GM18511 (cell line): Measurements from ENCODE around the gene DYNC1LI2.
"Not testable (repeated sequence)": the region's sequence is repeated elsewhere in the genome, so short reads cannot be mapped to it uniquely, and the experiment has no call there.

ENCODE experiments used
- ATAC-seq: cut with Tn5 transposase; IDR thresholded peaks from one replicate; pipeline ENCODE4 v1.9.1; 2021; ENCODE audit warnings: mild to moderate bottlenecking, moderate library complexity; ENCODE audit not compliant: unreplicated experiment

The DYNC1LI2 gene

DNA sequence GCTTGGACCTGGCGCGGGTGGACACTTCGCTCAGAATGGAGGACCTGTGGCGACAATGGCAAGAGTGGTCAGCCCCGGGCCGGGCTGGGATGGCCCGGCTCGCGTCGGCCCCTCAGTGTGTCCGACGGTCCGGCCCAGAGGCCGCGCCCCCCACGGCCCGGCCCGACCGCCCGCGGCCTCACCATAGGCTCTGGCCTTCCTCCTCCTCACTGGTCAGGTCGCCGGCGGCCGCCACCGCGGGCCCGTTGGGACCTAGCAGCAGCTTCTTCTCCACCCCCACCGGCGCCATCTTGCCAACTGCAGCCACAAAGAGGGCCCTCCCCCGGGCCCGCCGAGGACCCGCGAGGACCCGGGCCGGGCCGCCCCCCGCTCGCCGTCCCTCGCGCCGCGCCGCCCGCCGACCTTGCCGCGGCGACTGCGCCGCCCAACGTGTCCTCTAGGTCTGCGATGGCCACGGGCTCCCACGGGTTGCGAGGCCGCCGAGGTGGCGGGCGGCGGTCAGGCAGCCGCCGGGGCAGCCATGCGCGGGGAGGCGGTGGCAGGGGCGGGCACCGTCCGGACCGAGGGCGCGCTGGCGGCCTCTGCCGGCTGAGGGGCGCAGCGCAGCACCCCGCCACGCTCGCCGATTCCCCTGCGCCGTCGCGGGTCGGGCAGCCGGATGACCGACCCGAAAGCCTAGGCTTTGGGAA, at the start of gene DYNC1LI2:
Gene DYNC1LI2, minus strand, starts transcription at position 307 of the 689 bp plus-strand sequence. Its CDS starts 18 bp downstream, at position 289.
- peak; percentile 90 for ATAC-seq

DNA sequence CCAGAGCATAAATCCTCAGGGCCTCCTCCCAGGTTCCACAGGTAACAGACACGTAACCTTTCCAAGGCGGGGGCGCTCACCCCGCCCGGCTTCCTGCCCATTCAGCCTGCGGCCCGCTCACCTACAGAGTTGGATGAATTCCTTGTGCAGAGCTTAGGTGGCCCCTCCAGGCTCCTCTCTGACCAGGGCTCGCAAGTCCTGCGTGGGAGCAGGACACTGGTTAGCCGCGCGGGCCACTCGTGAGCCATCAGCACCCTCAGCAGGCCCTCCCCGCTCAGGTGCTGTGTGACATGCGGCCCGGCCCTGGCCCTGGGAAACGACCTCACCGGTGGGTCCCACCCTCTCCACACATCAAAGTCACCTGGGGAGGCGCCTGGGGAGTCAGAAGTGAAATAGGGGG, 49.4 kb upstream of the DYNC1LI2 start:
- no peak for ATAC-seq

DNA sequence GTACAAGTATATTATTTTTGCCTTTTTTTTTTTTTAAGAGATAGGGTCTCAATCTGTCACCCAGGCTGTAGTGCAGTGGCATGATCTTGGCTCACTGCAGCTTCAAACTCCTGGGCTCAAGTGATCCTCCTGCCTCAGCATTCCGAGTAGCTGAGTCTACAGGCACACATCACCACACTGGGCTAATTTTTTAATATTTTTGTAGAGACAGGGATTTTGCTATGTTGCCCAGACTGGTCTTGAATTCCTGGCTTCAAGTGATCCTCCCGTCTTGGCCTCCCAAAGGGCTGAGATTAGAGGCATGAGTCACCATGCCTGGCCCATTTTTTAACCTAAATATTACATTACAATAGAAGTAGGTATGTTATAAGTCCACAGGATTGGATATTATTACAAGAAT, 46.8 kb upstream of the DYNC1LI2 start:
- ATAC-seq: no peak

DNA sequence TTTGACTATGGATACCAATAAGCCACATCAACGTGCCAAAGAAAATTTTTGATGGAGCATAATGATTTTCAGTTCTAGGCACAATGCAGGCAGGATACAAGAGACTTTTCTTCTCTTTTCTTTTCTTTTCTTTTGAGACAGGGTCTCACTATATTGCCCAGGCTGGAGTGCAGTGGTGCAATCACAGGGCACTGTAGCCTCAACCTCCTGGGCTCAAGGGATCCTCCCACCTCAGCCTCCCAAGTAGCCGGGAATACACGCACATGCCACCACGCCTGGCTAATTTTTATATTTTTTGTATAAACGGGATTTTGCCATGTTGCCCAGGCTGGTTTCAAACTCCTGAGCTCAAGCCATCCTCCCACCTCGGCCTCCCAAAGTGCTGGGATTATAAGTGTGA, 42.6 kb upstream of the DYNC1LI2 start:
- not testable (repeated sequence) for ATAC-seq

DNA sequence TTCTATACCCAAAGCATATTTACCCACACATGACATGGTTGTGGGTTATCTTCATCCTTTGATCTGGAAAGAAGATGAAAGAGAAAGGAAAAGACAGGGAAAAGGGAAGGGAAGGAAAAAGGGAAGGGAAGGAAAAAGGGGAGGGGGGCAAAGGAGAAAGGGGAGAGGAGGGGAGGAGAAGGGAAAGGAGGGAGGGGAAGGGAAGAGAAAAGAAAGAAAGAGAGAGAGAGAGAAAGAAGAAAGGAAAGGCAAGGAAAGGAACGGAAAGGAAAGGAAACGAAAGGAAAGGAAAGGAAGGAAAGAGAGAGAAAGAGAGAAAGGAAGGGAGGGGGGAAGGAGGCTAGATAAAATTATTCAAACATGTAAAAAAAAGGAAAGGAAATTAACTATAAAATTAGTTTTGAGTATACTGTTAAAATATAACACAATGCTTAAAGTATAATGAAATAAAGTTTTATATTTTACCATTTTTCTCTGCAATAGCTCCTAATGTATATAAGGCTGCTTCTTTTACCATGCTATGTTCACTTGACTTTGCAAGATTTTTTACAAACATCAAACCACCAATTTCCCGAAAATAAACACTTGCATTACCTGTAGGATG, 38.8 kb upstream of the DYNC1LI2 start:
- ATAC-seq: no peak

DNA sequence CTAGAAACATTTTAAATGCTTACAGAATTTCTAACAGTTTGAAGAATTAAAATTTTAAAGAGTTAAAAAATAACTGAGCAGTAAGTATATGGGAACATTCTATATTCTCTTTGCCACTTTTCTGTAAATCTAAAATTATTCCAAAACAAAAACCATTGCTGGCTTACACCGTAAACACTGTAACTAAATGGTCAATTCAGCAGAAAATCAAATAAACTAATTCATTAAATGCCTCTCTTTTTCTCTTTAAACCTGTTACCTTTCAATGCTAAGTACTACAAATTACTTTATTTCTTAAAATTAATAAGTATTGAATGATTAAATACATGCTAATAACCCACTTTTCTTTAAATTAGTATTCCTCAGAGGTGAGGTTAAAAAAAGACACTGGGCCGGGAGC, 36.0 kb upstream of the DYNC1LI2 start:
- no peak for ATAC-seq

DNA sequence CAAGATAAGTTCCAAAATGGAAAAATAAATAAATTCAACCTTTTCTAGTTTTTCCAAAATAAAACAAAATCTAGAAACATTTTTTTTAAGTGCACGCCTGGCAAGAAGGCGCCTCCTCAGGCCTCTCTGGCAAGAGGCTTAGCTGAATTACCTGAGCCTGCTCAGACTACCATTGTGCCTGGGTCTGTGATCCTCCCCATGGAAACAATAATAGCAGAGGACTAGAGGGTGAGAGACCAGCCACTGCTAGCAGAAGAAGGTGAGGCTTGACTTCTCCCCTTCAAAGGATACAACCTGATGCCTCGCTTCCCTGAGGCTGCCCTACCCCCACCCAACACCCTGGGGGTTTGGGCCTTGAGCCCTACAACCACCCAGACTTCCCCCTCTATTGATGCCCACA, 35.1 kb upstream of the DYNC1LI2 start:
- ATAC-seq: no peak

DNA sequence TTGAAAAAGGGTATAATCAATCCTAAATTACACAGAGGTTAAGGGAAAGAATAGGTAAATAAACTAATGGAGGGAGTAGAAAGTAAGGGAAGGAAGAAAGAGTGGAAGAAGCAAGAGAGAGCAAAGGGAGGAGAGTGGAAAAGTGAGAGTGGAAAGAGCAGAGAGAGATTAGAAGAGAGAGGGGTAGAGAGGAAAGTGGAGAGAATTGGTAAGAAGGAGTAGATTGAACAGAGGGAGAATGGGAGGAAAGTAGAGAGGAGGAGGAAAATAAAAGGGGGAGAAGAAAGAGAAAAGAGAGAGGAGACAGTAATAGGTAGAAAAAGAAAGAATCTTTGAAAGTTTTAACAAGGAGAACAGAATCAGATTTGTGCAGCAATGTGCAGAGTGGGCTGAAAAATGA, 25.0 kb upstream of the DYNC1LI2 start:
- no peak for ATAC-seq

DNA sequence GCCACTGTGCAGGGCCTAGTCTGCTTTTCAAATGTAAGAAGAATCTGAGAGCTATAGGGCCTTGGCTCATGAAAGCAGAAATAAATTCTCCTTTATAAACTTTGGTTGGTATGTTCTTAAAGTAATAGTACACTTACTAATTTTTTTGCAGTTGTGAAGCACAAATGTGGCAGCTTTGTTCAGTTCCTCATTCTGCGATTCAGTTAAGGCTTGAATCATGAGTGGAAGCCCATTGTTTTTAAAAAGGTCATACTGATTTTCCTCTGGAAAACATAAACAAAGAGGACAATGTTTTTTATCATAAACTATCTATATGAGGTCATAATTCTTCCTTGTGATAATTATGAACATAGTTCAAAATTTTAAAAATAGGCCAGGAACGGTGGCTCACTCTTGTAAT, 23.6 kb upstream of the DYNC1LI2 start:
- no peak for ATAC-seq

DNA sequence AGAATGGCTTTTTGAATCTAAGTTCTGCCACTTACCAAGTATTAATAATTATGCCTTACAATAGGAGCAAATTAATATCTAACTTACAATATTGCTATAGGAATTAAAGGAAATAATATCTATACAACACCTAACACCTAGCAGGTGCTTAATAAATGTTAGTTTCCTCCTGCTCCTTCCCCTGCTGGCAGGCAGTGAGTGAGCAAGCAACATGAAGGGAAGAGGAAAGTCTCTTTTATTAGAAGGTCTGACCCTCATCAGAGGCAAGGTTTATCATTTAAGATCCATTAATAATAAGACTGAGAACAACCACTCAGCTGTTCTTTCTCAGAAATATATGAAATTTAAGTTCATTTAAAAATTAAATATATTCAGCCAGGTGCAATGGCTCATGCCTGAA, 6.7 kb upstream of the DYNC1LI2 start:
- no peak for ATAC-seq

DNA sequence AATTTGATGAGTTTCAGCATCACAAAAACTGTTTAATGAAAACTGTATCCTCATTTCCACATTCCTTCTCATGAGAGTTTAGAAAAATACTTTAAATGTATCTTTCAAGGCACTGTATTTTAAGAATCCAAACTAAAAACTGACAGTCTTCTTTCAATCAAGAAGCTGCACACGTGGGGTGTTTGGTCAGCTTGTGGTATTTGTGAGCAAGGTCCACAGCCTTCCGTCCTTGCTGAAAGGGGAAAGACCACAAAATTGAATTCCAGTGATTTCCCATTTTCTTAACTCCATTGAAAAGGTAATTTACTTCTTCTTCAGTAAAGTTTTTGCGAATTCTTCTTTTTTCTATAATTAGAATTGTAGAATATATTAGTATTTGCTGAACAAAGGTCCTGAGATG, 3.4 kb upstream of the DYNC1LI2 start:
- no peak for ATAC-seq

DNA sequence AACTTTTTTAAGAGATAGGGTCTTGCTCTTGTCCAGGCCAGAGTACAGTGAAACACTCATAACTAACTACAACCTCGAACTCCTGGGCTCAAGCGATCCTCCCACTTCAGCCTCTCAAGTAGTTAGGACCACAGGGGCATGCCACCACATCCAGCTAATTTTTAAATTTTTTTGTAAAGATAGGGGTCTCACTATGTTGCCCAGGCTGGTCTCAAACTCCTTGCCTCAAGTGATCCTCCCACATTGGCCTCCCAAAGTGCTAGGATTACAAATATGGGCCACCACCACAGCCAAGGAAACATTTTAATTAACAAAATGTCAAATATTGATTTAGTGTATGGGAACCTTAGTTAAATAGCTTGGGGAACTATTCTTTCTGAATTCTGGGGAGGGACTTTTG, 2.8 kb upstream of the DYNC1LI2 start:
- no peak for ATAC-seq

DNA sequence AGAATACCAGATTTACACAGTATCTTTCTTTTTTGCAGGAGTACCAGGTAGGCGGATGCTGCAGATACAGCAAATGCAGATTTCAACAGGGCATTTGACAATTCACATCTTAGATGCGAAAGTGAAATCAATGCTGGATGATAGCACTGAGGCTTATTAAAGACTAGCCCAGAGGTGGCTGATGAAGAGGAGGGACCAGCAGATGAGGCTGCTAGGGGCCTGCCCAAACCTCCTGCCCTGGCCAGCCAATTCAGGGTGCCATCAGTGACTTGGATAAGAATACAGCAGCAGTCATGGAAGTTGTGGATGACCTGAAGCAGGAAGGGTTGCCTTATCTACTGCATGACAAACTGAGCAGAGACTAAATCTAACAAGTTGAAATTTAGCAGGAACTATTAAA, 1.5 kb upstream of the DYNC1LI2 start:
- ATAC-seq: no peak

DNA sequence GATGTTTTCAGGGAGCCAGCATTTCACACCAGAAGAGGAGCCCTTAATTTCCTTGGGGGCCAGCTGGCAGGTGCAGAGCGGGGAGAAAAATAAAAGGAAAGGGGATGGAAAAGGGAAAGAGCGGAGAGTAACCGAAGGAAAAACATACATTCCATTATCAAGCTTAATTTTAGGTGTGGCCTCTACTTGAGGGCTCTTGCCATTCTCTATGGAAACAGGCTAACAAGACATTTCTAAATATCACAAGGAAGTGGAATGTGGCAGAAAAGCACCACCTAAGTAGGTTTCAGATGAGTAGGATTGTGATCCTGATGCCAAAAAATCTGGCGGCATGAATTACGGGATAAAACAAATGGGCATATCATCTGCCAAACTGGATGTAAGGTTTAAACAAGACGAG, 970 bp upstream of the DYNC1LI2 start:
- no peak for ATAC-seq

DNA sequence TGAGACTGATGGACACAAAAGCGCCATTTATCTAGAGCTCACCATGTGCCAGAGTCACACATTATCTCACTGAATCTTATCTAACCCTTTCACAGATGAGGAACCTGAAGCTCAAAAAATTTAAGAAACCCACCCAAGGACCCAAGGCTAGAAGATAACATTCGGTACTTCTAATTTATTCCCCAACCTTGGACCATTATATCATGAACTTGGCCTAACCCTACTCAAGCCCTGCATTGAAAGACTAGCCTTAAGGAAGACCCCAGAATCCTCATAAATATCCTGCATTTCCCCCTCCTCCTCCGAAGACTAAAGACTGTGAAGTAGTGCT, 548 bp upstream of the DYNC1LI2 start:
- no peak for ATAC-seq

DNA sequence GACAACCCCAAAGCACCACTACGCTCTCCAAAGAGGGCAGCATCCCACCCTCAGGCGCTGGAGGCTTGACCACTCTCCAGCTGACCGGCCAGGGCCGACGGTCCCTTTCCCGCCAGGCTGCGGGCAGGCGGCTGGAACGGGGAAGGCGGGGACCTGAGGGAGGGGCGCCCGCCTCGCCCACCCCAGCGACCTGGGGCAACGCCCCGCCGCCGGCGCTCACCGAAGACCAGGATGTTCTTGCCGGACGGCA, 431 bp downstream of the DYNC1LI2 start:
- peak; percentile 16 for ATAC-seq

DNA sequence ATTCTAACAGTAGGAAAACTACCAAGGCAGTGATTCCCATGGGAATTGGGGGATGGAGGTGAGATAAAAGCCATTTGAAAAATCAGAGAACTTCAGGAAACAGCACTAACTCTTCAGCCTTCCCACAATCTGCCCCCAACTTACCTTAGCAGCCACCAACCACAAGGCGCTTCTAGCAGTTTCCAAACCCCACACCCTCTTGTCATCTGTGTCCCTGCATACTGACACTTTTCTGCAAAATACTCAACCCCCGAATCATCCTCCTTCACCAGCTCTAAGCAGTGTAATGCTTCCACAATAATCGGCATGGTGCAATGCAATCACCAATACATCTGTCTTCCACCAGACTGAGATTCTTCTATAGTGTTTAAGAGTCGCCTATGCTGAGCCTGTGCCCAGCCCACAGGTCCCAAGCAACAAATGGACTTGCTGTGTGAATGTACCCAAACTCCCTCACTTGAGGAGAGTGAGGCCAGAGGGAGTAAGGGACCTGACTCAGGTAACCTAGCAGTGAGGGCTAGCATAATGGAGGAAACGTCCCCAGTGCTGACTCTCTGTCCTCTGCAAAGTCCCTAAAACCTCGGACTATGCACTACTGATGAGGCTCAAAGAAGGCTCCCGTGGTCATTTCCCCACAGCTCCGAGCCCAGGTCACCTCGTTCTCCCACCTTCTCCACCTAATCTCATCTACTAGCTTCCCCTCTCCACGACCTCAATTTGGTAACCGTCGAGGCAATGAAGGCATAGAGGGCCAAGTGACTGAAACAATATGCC, 943 bp downstream of the DYNC1LI2 start:
- ATAC-seq: no peak

DNA sequence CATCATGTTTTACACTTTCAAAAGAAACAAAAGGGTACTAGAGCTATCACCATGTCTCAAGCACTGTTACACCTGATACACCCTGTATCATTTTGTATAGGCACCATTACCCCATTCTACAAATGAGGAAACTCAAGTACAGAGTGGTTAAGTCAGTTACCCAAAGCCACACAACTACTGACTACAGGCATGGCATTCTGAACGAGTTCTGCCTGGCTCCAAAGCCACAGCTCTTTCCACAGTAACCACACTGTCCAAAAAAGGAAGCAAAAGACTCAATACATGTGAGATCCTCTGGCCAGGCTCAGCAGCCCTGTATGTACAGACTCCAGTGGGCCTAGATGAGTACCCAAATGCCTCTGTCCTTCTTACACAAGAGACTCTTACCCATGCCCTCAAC, 4.7 kb downstream of the DYNC1LI2 start:
- peak; percentile 42 for ATAC-seq

DNA sequence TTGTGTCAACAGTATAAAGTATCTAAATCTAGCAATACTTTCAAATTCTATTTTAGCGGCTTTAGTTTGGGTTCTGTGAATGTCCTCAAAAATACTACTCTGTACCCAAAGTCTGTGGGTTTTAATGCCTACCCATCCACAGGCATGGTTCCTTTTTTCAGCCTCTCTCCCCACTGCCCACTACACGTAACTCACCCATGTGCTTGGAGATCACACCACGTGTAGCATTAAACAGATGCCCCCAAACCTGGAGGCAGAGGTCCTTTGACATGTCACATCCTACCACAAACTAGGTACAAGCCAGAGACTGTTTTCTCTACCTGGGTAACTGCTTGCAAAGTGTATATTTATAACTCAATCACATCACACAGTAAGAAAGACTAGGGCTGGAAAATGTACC, 5.4 kb downstream of the DYNC1LI2 start:
- ATAC-seq: no peak

DNA sequence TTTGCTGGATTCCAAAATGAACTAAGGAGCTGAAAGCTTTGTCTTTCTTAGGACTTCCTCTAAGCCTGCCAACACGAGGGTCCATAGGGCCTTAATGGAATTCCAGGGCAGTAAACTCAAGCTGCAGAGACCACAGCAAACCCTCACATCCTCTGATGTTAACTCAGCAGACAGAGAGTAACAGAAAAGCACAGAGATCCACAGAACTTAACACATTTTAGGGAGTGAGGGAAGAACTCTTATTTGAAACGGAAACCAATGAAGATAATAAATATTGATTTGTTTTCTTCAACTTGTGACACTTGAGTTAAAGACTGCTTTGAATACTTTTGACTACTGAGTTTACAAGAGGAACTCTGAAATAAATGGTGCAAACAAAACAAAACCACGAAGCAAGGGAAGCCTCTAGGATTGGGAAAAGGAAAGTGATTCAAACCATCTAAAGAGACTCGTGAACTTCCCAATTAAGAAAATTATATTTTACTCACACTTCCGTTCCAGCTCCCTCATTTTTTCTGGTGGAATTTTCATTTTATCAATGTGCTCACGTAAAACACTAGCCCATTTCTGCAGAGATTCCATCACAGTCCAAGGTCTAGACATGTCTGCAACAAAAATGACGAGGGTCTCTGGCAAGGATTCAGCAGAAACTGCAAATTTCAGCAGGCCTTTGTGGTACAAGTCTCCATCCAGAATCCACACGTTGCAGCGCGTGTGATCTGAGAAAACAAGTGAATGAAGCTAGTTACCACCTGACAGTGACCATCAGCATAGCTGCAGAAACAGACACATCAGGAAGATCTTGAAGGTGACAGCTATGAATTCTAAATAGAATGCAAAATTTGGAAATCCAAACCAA, 9.2 kb downstream of the DYNC1LI2 start:
- ATAC-seq: no peak

DNA sequence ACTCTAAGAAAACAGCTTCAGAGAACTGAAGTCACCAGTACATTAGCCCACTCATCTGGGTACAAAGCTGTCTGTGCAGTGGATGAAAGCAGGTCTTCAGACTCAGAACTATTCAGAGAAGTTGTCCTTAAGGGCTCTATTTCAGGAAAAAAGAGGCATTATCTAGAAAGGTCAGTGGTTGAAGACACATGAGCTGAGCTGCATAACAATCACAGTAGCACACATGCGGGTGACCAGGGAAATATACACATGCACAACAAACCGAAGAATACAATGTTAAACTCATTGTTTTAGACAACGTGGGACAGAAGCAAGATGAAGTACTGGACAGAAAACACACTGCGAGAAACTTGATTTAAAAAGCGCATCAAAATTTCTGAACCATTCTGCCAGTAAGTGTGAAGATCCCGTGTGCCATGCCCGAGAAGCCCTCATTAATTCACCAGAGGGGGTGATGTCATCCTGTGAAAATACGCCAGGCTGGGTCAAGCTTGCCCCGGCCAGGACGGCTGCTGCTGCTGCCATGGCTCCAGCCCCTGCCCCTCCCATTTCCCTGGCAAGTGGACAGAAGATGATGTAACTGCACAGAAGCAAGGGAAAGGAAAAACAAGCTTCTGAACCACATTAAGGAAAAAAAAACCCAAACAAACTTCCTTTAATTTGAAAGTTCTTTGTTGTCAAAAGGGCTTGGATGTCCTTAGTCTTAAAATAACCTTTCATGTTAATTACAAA, 10.1 kb downstream of the DYNC1LI2 start:
- ATAC-seq: no peak
